AG10803 (cell line): ENCODE data around the gene XRCC4.
"Not testable (repeated sequence)": the region's sequence is repeated elsewhere in the genome, so short reads cannot be mapped to it uniquely, and the experiment has no call there.

ENCODE experiments used
- DNase-seq: peaks from one replicate; pipeline ENCODE4 v3.0.0; 2010; ENCODE audit warnings: low read depth
- H3K4me3 ChIP-seq: 2 replicates; pipeline ENCODE4 v1.5.1; 2011; ENCODE audit warnings: mild to moderate bottlenecking, low read length, control low read depth
- TF ChIP-seq, protein P1 (sequence below): conservative IDR thresholded peaks from 2 replicates; pipeline ENCODE4 v1.5.1; 2011; ENCODE audit warnings: mild to moderate bottlenecking, low read length, control low read depth, inconsistent platforms

The XRCC4 gene

DNA sequence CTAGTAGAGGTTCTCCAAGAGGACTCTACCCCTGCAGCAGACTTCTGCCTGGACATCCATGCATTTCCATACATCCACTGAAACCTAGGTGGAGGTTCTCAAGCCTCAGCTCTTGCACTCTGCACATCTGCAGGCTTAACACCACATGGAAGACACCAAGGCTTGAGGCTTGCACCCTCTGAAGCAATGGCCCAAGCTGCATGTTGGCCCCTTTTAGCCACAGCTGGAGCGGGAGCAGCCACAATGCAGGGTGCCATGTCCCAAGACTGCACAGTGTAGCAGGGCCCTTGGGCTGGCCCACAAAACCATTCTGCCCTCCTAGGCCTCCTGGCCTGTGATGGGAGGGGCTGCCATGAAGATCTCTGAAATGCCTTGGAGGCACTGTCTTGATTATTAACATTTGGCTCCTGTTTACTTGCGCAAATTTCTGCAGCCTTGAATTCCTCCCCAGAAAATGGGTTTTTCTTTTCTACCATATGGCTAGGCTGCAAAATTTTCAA, 271.0 kb downstream of the XRCC4 start:
- no peak for DNase-seq
- TF ChIP-seq, protein P1, sequence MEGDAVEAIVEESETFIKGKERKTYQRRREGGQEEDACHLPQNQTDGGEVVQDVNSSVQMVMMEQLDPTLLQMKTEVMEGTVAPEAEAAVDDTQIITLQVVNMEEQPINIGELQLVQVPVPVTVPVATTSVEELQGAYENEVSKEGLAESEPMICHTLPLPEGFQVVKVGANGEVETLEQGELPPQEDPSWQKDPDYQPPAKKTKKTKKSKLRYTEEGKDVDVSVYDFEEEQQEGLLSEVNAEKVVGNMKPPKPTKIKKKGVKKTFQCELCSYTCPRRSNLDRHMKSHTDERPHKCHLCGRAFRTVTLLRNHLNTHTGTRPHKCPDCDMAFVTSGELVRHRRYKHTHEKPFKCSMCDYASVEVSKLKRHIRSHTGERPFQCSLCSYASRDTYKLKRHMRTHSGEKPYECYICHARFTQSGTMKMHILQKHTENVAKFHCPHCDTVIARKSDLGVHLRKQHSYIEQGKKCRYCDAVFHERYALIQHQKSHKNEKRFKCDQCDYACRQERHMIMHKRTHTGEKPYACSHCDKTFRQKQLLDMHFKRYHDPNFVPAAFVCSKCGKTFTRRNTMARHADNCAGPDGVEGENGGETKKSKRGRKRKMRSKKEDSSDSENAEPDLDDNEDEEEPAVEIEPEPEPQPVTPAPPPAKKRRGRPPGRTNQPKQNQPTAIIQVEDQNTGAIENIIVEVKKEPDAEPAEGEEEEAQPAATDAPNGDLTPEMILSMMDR = no peak
- no peak overlapping the region for H3K4me3 ChIP-seq

DNA sequence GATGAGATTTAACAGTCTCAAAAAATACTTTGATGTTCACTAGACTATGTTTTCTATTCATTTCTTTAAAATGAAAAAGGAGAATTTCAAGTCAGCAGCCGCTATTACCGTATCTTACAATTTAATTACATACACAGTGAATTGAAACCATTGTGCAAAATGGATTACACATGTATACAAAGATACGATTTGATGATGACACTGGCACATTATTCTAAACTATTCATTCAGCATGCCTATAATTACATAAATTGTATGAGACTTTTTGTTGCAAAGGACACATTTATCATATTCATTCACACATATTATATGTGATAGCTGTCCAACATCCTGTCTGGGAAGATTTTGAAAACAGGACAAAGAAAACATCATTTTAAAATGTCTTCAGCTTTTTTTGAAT, 275.9 kb downstream of the XRCC4 start:
- DNase-seq = no peak
- no peak overlapping the region for H3K4me3 ChIP-seq
- TF ChIP-seq, protein P1 = no peak

DNA sequence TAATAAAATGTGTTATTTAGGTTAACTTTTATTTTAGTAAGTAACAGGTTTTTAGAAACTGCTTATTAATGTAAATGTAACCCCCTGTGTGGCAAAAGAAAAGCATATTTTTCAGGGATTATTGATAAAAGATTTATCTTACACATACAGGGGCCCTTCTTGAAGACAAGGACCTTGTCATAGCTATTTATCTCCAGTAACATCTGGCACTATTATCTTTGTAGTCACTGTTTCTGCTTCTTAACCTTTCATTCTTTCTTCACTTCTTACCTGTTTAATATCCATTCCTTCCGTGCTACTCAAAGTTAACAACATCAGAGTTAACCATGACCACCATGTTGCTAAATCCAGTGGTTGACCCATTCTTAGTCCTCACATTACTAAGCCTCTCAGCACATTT, 276.4 kb downstream of the XRCC4 start:
- H3K4me3 ChIP-seq = no peak overlapping the region
- TF ChIP-seq, protein P1 = no peak
- DNase-seq = no peak

DNA sequence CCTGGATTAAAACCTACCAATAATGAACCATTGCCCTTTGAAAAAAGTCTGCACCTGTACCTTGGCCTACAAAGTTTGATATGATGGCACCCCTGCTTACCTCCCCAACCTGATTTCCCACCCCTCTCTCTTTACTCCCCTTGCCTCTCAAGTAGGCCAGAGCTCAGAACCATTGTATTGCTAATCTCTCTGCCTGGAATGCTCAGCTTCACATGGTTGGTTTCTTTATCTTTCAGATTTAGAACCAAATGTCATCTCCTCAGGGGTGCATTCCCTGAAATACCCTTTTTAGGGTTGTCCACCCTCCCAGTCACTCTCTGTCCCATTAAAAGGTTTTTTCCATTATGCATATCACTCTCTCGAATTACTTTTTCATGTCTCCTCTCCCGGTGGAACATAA, 277.6 kb downstream of the XRCC4 start:
- no peak overlapping the region for H3K4me3 ChIP-seq
- DNase-seq = no peak
- TF ChIP-seq, protein P1 = no peak

DNA sequence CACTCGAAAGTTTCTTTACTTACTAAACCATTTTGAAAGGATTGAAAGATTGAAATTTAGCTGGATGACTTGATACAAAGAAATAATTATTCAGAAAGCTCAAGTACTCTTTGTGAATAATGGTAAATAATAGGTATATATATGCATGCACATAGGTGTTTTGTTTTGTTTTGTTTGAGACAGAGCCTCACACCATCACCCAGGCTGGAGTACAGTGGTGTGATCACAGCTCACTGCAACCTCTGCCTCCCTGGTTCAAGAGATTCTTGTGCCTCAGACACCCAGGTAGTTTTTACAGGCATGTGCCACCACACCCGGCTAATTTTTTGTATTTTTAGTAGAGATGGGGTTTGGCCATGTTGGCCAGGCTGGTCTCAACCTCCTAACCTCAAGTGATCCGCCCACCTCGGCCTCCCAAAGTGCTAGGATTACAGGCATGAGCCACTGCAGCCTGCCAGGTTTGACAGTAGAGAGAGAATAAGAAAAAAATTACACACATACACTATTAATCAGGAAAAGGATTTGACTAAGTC, 278.2 kb downstream of the XRCC4 start:
- H3K4me3 ChIP-seq, DNase-seq: not testable (repeated sequence)

DNA sequence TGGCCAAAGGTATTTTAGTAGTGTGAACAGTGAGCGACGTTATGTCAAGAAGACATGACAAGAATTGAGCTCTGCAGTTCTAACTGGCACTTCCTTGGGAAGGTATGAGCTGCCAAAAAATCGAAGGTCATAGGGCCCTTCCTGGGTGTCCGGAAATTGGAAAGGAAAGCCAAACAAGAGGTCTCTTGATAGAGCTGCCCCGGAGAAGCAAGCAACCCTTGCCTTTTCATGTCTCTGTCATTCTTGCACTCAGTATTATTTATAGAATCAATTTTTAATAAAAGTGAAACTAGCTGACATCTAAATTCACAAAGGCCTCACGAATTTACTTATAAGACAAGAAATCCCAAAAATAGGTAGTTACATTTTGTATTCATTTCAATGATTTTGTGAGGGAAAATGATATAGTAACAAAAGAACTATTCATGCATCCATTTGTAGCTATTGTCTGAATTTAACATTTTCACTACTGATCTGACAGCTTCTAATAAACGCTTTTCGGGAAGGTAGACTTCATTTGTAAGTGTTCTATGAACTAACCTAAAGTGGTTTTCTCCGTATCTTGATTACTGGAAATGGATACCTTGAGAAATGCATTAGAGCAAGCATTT, 280.4 kb downstream of the XRCC4 start:
- DNase-seq = no peak
- no peak overlapping the region for H3K4me3 ChIP-seq
- TF ChIP-seq, protein P1 = no peak

DNA sequence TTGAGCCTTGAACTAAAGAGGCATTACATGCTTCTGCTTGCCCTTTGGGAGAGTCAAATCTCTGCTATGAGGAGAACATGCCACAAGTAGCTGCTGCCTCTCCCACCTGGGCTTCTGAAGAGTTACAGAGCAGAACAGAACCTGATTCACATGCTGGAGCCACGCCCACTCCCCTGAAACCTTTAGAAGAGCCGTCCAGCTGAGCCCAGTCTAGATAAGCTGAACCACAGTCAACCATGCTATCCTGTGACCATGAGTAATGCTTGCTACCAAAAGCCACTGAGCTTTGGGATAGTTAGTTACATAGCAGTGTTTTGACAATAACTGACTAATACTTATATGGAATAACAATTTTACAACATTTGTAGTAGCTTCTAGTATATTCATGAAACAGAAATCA, 283.2 kb downstream of the XRCC4 start:
- TF ChIP-seq, protein P1 = no peak
- H3K4me3 ChIP-seq = no peak overlapping the region
- DNase-seq = no peak
